K562 (cell line): ENCODE results near the gene FAM151A. TPM values are rescaled to one million over a fixed set of nuclear protein-coding genes. Genes with fewer than 3 reads are reported as not detected.

ENCODE experiments used
- ERF ChIP-seq: fragments of 450-650 bp; formaldehyde crosslinking; IDR thresholded peaks from 2 replicates; pipeline ENCODE4 v1.4.0; 2020; ENCODE audit warnings: mild to moderate bottlenecking, mixed read lengths
- RFX5 ChIP-seq: IDR thresholded peaks from 2 replicates; pipeline ENCODE4 v1.6.1; 2011; ENCODE audit warnings: low read depth, mild to moderate bottlenecking, improper control_type of control experiment, low read length
- ZNF609 ChIP-seq: sonication (generic); formaldehyde crosslinking; IDR thresholded peaks from 2 replicates; pipeline ENCODE4 v1.8.1; 2023; ENCODE audit warnings: missing genetic modification reagents, mild to moderate bottlenecking, borderline replicate concordance
- polyA plus RNA-seq, 8 experiments: library from polyadenylated mRNA; depleted of rRNA in 4 of 8; stranded (reverse) in 5 of 8; unstranded in 3 of 8; fragments of >200 nt; fragmentation: Nextera tagmentation in 2 of 8; fragmentation: Illumina TruSeq in 1 of 8; extraction: Ambion mirVana in 2 of 8; extraction: Trizol in 1 of 8; gene quantifications; 2 replicates each; pipeline versions ENCODE4 v1.2.1 to v1.2.3, GENCODE V29; 2011 to 2014; ENCODE audit warnings: inconsistent platforms in 1 of 8, missing spikeins in 1 of 8
- total RNA-seq, 7 experiments: library from RNA; depleted of rRNA in 6 of 7; stranded (reverse); fragments of >200 nt in 6 of 7; fragmentation: Illumina TruSeq in 2 of 7; extraction: Trizol in 2 of 7; gene quantifications; 2 replicates each; pipeline versions ENCODE4 v1.2.1 to v1.2.3, GENCODE V29; 2011 to 2021; ENCODE audit warnings: low replicate concordance in 1 of 7
- TF ChIP-seq, protein P1 (sequence below): sonication (generic); formaldehyde crosslinking; IDR thresholded peaks from 2 replicates; pipeline ENCODE4 v1.8.0; 2022; ENCODE audit warnings: mild to moderate bottlenecking, low read depth, missing genetic modification reagents
- TF ChIP-seq, protein P2 (sequence below): fragments of 450-650 bp; IDR thresholded peaks from 2 replicates; pipeline ENCODE4 v1.7.0; 2016; ENCODE audit warnings: borderline replicate concordance

FAM151A gene
- total and polyA plus RNA-seq, 9 of the 15 experiments (the other 6 are each of a cell fraction or from before 2014, with no cell fraction given), result not detected

DNA sequence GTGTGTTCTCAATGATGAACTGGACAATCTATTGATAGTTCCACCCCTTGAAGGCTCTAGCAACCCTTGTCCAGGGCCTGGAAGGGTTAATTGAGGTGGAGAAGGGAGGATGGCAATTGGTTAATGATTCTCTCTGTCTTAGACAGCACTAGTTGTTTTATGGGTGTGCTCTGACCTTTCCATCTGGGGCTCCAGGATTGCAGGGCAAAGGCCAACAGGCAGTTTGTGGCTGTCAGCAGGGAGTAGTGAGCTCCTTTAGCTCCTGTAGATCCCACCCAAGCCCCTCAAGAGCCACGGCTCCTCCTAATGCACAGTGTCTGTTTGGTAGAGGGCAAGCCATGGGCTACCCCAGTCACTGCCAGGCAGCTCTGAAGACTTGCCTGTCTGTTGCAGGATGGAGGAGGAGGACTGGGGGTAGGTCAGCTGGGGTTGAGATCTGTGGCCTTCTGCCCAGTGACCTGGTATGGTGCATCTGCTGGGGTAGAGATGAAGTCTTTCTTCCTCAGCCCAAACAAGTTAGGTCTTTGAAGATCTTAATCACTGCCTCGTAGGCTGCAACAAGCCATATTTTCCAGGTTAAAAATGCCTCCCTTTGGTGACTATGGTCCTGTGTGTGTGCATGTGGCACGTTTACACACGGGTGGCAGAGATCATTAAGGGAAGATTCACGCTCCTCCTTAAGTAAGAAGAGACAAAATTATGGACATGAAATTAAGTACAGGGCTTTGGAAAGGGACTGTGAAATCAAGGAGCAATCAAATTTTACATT, 26.0 kb upstream of the FAM151A start (continued):
- TF ChIP-seq, protein P1, sequence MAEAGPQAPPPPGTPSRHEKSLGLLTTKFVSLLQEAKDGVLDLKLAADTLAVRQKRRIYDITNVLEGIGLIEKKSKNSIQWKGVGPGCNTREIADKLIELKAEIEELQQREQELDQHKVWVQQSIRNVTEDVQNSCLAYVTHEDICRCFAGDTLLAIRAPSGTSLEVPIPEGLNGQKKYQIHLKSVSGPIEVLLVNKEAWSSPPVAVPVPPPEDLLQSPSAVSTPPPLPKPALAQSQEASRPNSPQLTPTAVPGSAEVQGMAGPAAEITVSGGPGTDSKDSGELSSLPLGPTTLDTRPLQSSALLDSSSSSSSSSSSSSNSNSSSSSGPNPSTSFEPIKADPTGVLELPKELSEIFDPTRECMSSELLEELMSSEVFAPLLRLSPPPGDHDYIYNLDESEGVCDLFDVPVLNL, result no peak
- TF ChIP-seq RFX5 (no peak), ERF (CRISPR knock-in tag) (no peak), ZNF609 (CRISPR knock-in tag) (no peak)
- TF ChIP-seq, protein P2, sequence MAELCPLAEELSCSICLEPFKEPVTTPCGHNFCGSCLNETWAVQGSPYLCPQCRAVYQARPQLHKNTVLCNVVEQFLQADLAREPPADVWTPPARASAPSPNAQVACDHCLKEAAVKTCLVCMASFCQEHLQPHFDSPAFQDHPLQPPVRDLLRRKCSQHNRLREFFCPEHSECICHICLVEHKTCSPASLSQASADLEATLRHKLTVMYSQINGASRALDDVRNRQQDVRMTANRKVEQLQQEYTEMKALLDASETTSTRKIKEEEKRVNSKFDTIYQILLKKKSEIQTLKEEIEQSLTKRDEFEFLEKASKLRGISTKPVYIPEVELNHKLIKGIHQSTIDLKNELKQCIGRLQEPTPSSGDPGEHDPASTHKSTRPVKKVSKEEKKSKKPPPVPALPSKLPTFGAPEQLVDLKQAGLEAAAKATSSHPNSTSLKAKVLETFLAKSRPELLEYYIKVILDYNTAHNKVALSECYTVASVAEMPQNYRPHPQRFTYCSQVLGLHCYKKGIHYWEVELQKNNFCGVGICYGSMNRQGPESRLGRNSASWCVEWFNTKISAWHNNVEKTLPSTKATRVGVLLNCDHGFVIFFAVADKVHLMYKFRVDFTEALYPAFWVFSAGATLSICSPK, result no peak
